Lower leg skin (tissue), 3 donors: ENCODE data around the gene LBHD2.
"Not testable (repeated sequence)": the region's sequence is repeated elsewhere in the genome, so short reads cannot be mapped to it uniquely, and the experiment has no call there.

Source experiments
- POLR2A ChIP-seq, 2 donors: fragments of 450-650 bp; IDR thresholded peaks; one replicate each; pipeline ENCODE4 v1.6.1; 2016 to 2017; ENCODE audit warnings: antibody characterized with exemption in 2 of 2, mild to moderate bottlenecking in 1 of 2, moderate library complexity in 1 of 2
- TF ChIP-seq, protein P1 (sequence below), 3 donors: fragments of 450-650 bp; IDR thresholded peaks; one replicate each; pipeline ENCODE4 v1.5.1; 2016; ENCODE audit warnings: antibody characterized with exemption in 3 of 3, mild to moderate bottlenecking in 3 of 3, moderate library complexity in 2 of 3

DNA sequence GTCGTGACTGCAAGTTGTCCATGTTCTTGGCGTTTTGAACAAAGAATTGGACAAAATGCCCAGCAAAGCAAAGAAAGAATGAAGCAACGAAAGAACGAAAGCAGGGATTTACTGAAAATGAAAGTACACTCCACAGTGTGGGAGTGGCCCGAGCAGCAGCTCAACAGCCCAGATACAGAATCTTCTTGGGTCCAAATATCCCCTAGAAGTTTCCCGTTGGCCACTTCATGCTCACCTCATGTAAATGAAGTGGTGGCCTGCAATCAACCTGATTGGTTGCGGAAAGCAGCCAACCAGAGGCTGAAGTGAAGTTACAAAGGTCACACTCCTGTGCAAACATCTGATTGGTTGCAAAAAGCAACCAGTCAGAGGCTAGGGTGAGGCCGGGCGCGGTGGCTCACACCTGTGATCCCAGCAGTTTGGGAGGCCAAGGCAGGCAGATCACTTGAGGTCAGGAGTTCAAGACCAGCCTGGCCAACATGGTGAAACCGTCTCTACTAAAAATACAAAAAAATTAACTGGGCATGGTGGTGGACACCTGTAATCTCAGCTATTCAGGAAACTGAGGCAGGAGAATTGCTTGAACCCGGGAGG is 31.2 kb downstream of the LBHD2 start:
- TF ChIP-seq, protein P1, sequence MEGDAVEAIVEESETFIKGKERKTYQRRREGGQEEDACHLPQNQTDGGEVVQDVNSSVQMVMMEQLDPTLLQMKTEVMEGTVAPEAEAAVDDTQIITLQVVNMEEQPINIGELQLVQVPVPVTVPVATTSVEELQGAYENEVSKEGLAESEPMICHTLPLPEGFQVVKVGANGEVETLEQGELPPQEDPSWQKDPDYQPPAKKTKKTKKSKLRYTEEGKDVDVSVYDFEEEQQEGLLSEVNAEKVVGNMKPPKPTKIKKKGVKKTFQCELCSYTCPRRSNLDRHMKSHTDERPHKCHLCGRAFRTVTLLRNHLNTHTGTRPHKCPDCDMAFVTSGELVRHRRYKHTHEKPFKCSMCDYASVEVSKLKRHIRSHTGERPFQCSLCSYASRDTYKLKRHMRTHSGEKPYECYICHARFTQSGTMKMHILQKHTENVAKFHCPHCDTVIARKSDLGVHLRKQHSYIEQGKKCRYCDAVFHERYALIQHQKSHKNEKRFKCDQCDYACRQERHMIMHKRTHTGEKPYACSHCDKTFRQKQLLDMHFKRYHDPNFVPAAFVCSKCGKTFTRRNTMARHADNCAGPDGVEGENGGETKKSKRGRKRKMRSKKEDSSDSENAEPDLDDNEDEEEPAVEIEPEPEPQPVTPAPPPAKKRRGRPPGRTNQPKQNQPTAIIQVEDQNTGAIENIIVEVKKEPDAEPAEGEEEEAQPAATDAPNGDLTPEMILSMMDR (IDR thresholded peaks at IDR 0.05), result not testable (repeated sequence)
- TF ChIP-seq POLR2A (IDR thresholded peaks at IDR 0.05), result not testable (repeated sequence)
